RWPE2 (cell line): ENCODE data around the gene CHPF2.

Experiments used
- ATAC-seq: fragments of 200-7000 bp; cut with Tn5 transposase; 3 replicates; pipeline ENCODE4 v1.9.1; 2021; ENCODE audit warnings: low read depth
- DNase-seq: peaks from one replicate; pipeline ENCODE4 v3.0.0-alpha.2; 2020; ENCODE audit warnings: low spot score
- H3K27ac ChIP-seq: fragments of 450-650 bp; 2 replicates; pipeline ENCODE4 v1.5.1; 2017; ENCODE audit warnings: mild to moderate bottlenecking; ENCODE audit not compliant: poor library complexity, severe bottlenecking
- H3K27me3 ChIP-seq: fragments of 250-450 bp; sonication (Bioruptor Pico); 2 replicates; pipeline ENCODE4 v1.5.1; 2021; ENCODE audit warnings: mild to moderate bottlenecking, moderate library complexity; ENCODE audit not compliant: insufficient read depth, poor library complexity, severe bottlenecking
- H3K36me3 ChIP-seq: fragments of 250-450 bp; sonication (Bioruptor Pico); 2 replicates; pipeline ENCODE4 v1.5.1; 2020; ENCODE audit warnings: low read depth, mild to moderate bottlenecking, moderate library complexity
- H3K4me1 ChIP-seq: fragments of 250-450 bp; sonication (Bioruptor Pico); 2 replicates; pipeline ENCODE4 v1.5.1; 2021; ENCODE audit warnings: mild to moderate bottlenecking, moderate library complexity; ENCODE audit not compliant: insufficient read depth, poor library complexity, severe bottlenecking
- H3K4me3 ChIP-seq: fragments of 250-450 bp; sonication (Bioruptor Pico); 2 replicates; pipeline ENCODE4 v1.5.1; 2021; ENCODE audit warnings: mild to moderate bottlenecking, moderate library complexity; ENCODE audit not compliant: severe bottlenecking
- H3K9me3 ChIP-seq: fragments of 250-450 bp; sonication (Bioruptor Pico); 2 replicates; pipeline ENCODE4 v1.5.1; 2021; ENCODE audit warnings: mild to moderate bottlenecking, moderate library complexity; ENCODE audit not compliant: severe bottlenecking
- CTCF ChIP-seq: fragments of 450-650 bp; IDR thresholded peaks from one replicate; pipeline ENCODE4 v1.5.1; 2017; ENCODE audit warnings: mild to moderate bottlenecking, moderate library complexity; ENCODE audit not compliant: poor library complexity, severe bottlenecking

Gene CHPF2

GRCh38 chr7:151255390-151255789, 23.1 kb downstream of the CHPF2 start:
- ATAC-seq (no peak), DNase-seq (no peak)
- no peak overlapping the region for H3K27ac ChIP-seq
- TF ChIP-seq CTCF = no peak
- H3K27me3 ChIP-seq = no peaks in the 10 kb centered on the region
- no peak overlapping the region for H3K4me3 ChIP-seq
- H3K9me3 ChIP-seq = no peaks in the 10 kb centered on the region
- H3K4me1 ChIP-seq = no peaks in the 10 kb centered on the region
- H3K36me3 ChIP-seq = no peaks in the 10 kb centered on the region

- Histone ChIP-seq H3K27ac (no peak overlapping the region), H3K36me3 (no peaks in the 10 kb centered on the region), H3K9me3 (no peaks in the 10 kb centered on the region), H3K4me1 (no peaks in the 10 kb centered on the region), H3K27me3 (no peaks in the 10 kb centered on the region), H3K4me3 (no peak overlapping the region)
- ATAC-seq (no peak), DNase-seq (no peak)
- TF ChIP-seq CTCF = no peak
Measured at GRCh38 chr7:151256410-151257045, 24.2 kb downstream of the CHPF2 start.

- H3K27me3 ChIP-seq = no peaks in the 10 kb centered on the region
- no peak overlapping the region for H3K27ac ChIP-seq
- H3K4me1 ChIP-seq = no peaks in the 10 kb centered on the region
- H3K4me3 ChIP-seq = no peak overlapping the region
- DNase-seq (no peak), ATAC-seq (no peak)
- no peak for TF ChIP-seq CTCF
- no peaks in the 10 kb centered on the region for H3K9me3 ChIP-seq
- H3K36me3 ChIP-seq = no peaks in the 10 kb centered on the region
Measured at GRCh38 chr7:151257990-151258389, 25.7 kb downstream of the CHPF2 start.

GRCh38 chr7:151260471-151260870, 28.2 kb downstream of the CHPF2 start:
- DNase-seq (no peak), ATAC-seq (no peak)
- H3K36me3 ChIP-seq = no peaks in the 10 kb centered on the region
- H3K9me3 ChIP-seq = no peaks in the 10 kb centered on the region
- H3K4me1 ChIP-seq = no peaks in the 10 kb centered on the region
- no peak overlapping the region for H3K27ac ChIP-seq
- H3K4me3 ChIP-seq = no peak overlapping the region
- TF ChIP-seq CTCF = no peak
- H3K27me3 ChIP-seq = no peaks in the 10 kb centered on the region

GRCh38 chr7:151260883-151261282, 28.6 kb downstream of the CHPF2 start:
- no peak for ATAC-seq
- TF ChIP-seq CTCF = no peak
- Histone ChIP-seq H3K4me3 (no peak overlapping the region), H3K4me1 (no peaks in the 10 kb centered on the region), H3K27ac (no peak overlapping the region), H3K9me3 (no peaks in the 10 kb centered on the region), H3K27me3 (no peaks in the 10 kb centered on the region), H3K36me3 (no peaks in the 10 kb centered on the region)
- DNase-seq = no peak
